IPS DF 4.7 (cell line): ENCODE data around the gene ACP4.
"Not testable (repeated sequence)": the region's sequence is repeated elsewhere in the genome, so short reads cannot be mapped to it uniquely, and the experiment has no call there.

Experiments used
- DNase-seq: peaks from one replicate; pipeline ENCODE4 v3.0.0-alpha.2; 2013; ENCODE audit warnings: low spot score; ENCODE audit errors: extremely low read depth

The ACP4 gene, protein sequence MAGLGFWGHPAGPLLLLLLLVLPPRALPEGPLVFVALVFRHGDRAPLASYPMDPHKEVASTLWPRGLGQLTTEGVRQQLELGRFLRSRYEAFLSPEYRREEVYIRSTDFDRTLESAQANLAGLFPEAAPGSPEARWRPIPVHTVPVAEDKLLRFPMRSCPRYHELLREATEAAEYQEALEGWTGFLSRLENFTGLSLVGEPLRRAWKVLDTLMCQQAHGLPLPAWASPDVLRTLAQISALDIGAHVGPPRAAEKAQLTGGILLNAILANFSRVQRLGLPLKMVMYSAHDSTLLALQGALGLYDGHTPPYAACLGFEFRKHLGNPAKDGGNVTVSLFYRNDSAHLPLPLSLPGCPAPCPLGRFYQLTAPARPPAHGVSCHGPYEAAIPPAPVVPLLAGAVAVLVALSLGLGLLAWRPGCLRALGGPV

DNA sequence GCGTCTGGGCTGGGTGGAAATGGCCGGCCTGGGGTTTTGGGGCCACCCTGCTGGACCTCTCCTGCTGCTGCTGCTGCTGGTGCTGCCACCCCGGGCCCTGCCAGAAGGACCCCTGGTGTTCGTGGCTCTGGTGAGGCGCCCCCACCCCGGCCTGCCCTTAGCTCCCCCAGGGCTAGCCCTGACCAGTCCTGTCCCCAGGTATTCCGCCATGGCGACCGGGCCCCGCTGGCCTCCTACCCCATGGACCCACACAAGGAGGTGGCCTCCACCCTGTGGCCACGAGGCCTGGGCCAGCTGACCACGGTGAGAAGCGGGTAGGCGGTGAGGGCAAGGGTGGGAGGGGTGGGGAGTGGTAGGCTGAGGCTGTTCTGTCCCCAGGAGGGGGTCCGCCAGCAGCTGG, at the start of gene ACP4:
ACP4 (plus strand) TSS at position 20 of the 400 bp plus-strand sequence; CDS start at position 20, 0 bp downstream.
- no peak for DNase-seq

GRCh38 chr19:50741179-50741933, 48.9 kb upstream of the ACP4 start:
- no peak for DNase-seq

DNA sequence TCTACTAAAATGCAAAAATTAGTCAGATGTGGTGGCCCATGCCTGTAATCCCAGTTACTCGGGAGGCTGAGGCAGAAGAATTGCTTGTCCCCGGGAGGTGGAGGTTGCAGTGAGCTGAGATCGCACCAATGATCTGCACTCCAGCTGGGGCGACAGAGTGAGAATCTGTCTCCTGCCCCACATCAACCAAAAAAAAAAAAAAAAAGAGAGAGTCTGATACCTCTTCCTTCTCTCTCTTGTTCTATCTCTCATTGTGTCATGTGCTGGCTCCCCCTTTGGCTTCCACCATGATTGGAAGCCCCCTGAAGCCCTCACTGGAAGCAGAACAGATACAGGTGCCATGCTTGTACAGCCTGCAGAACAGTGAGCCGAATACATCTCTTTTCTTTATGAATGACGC, 46.7 kb upstream of the ACP4 start:
- no peak for DNase-seq

GRCh38 chr19:50745221-50745620, 45.0 kb upstream of the ACP4 start:
- DNase-seq, result no peak

GRCh38 chr19:50747141-50747540, 43.1 kb upstream of the ACP4 start:
- not testable (repeated sequence) for DNase-seq

DNA sequence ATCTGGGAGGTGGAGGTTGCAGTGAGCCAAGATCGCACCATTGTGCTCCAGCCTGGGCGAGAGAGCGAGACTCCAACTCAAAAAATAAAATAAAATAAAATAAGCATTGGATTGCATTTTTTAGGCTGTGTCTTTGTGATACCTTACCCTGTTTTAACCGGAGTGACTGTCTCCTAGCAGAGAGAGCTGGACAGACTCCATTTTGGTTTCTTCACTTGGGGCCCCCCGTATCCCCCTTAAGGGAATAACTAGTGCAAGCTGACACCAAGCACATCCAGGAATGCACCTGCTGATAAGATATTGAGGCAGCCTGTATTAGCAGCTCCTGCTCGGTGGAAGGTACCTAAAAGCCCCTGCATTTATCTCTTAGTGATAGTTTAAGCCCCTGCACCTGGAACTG, 40.7 kb upstream of the ACP4 start:
- no peak for DNase-seq

DNA sequence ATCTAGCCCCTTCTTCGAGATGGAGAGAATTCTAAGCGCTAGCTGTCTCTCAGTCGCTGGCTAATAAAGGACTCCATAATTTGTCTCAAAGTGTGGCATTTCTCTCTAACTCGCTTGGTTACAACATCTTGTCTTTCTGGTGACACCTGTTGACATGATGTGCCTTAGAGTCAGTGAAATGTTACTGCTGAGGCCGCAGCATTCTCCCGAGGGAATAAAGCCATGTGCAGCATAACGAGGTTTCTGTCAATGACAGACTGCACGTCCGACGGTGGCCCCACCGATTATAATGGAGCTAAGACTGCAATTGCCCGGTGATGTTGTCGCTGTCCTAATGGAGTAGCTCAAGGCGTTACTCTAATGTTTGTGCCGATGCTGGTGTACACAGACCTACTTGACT, 40.2 kb upstream of the ACP4 start:
- DNase-seq, result no peak

- DNase-seq, result no peak
Observed at GRCh38 chr19:50753879-50754278, 36.3 kb upstream of the ACP4 start.

GRCh38 chr19:50756244-50756643, 34.0 kb upstream of the ACP4 start:
- not testable (repeated sequence) for DNase-seq

GRCh38 chr19:50757624-50758023, 32.6 kb upstream of the ACP4 start:
- not testable (repeated sequence) for DNase-seq

DNA sequence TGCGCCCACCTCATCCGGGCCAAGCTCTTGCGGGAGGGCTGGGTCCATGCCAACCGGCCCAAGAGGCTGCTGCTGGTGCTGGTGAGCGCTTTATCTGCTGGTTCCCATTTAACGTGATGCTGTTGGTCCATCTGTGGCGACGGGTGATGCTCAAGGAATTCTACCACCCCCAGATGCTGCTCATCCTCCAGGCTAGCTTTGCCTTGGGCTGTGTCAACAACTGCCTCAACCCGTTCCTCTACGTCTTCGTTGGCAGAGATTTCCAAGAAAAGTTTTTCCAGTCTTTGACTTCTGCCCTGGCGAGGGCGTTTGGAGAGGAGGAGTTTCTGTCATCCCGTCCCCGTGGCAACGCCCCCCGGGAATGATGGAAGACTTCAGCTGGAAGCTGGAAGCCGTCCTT, 31.1 kb upstream of the ACP4 start:
- DNase-seq, result not testable (repeated sequence)

- DNase-seq, result no peak
Observed at GRCh38 chr19:50759886-50760285, 30.3 kb upstream of the ACP4 start.

- DNase-seq, result not testable (repeated sequence)
Observed at GRCh38 chr19:50761501-50761900, 28.7 kb upstream of the ACP4 start.

DNA sequence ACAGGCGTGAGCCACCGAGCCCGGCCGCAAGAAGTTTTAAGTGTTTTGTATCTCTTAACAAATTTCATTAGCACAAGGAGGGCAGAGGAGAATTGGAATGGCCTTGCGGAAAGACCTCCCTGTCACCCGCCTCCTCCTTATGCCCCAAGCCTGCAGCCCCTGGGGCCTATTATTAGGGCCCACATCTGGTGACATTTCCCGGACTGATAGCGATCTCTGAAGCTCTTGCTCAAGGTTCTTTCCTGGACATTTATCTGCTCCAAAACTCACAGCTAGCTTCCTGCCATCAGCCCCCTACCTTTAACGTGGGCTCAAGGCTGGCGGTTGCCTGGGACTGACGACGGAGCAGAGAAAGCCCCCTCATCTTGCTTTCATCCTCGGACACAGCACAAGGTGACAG, 26.7 kb upstream of the ACP4 start:
- not testable (repeated sequence) for DNase-seq

DNA sequence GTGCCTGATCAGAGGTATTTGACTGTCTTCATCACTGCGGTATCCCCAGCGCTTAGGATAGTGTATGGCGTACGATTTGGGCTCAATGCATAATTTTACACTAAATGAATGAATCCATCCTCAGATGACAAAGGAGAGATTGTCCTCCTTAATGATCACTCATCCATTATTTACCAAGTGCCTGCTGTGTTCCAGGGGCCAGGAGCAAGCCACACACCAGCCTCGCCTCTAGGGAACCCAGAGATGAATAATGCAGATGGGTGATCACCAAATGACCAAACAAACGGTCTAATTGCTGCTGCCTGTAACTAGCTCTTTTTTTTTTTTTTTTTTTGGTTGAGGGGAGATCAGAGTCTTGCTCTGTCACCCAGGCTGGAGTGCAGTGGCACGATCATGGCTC, 25.8 kb upstream of the ACP4 start:
- no peak for DNase-seq

- DNase-seq, result not testable (repeated sequence)
Observed at GRCh38 chr19:50766746-50767145, 23.5 kb upstream of the ACP4 start.

GRCh38 chr19:50767263-50767662, 23.0 kb upstream of the ACP4 start:
- DNase-seq, result not testable (repeated sequence)

GRCh38 chr19:50768277-50768676, 21.9 kb upstream of the ACP4 start:
- no peak for DNase-seq

- DNase-seq, result not testable (repeated sequence)
Observed at GRCh38 chr19:50770164-50770563, 20.1 kb upstream of the ACP4 start, which contains the start of gene GPR32. Gene GPR32 (plus strand): TSS chr19:50770464. CDS start chr19:50770601, 137 bp downstream.

GRCh38 chr19:50770888-50771287, 19.3 kb upstream of the ACP4 start:
- no peak for DNase-seq

GRCh38 chr19:50772476-50772875, 17.7 kb upstream of the ACP4 start:
- DNase-seq, result no peak

DNA sequence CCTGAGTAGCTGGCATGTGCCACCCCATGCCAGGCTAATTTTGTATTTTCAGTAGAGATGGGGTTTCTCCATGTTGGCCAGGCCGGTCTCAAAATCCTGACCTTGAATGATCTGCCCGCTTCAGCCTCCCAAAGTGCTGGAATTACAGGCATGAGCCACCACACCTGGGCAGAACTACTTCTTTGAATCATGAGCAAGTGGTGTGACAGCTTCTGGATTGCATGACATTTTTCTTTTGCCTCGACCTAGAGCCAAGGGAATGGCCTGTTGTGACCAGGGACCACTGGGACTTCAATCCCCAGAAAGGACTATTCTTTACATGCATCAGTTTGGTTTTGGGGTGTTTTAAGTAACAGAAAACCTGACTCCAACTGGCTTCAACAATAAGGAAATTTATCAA, 17.3 kb upstream of the ACP4 start:
- not testable (repeated sequence) for DNase-seq
